ENCODE measurements around the gene WNT1. TPM values are rescaled to one million over a fixed set of nuclear protein-coding genes. Genes with fewer than 3 reads are reported as not detected.

The WNT1 gene
- total and polyA plus RNA-seq, 2 donors (not counting 1 experiment from before 2014, with no cell fraction given), result not detected

- no peak for DNase-seq (ENCODE audit: low read depth in 2 of 2)
- H3K27ac ChIP-seq (ENCODE audit: insufficient read depth, low read length), result no peak overlapping the region
- H3K4me2 ChIP-seq (ENCODE audit: extremely low read depth, insufficient read depth, low read length), result no peak overlapping the region
Measured at GRCh38 chr12:48961331-48961730, 16.8 kb upstream of the WNT1 start.

GRCh38 chr12:48961801-48962200 is 16.3 kb upstream of the WNT1 start:
- peaks cover 23% of the 10 kb centered on the region for H3K27me3 ChIP-seq (ENCODE audit: control insufficient read depth, insufficient read depth, low read length)
- no peak for DNase-seq (ENCODE audit: low read depth in 2 of 2)
- H3K27ac ChIP-seq (ENCODE audit: insufficient read depth, low read length), result no peak overlapping the region
- peaks cover 5% of the 10 kb centered on the region for H3K79me2 ChIP-seq (ENCODE audit: control insufficient read depth, insufficient read depth, low read length)
- no peak overlapping the region for H3K4me3 ChIP-seq (replicated peaks in 1 of 4; ENCODE audit: control extremely low read depth in 1 of 4, insufficient read depth in 1 of 4, low read depth in 3 of 4, low read length in 4 of 4)
- no peak overlapping the region for H2AFZ ChIP-seq (ENCODE audit: low read length)
- H3K4me2 ChIP-seq (ENCODE audit: extremely low read depth, insufficient read depth, low read length), result no peak overlapping the region
- TF ChIP-seq CTCF (conservative IDR thresholded peaks at IDR 0.05 in 1 of 2, IDR thresholded peaks at IDR 0.05 in 1 of 2; ENCODE audit: low read depth in 1 of 2, low read length in 2 of 2) (no peak), EZH2 (IDR thresholded peaks at IDR 0.05; ENCODE audit: low read length, missing control alignments) (no peak)
- H3K36me3 ChIP-seq (ENCODE audit: control insufficient read depth, insufficient read depth, low read length), result no peaks in the 10 kb centered on the region
- H4K20me1 ChIP-seq (ENCODE audit: control insufficient read depth, extremely low read depth, insufficient read depth, low read length), result no peaks in the 10 kb centered on the region
- H3K4me1 ChIP-seq (ENCODE audit: control insufficient read depth, extremely low read depth, insufficient read depth, low read length), result peaks cover 5% of the 10 kb centered on the region
- no peaks in the 10 kb centered on the region for H3K9me3 ChIP-seq (ENCODE audit: control insufficient read depth, insufficient read depth, low read depth, low read length)
- H3K9ac ChIP-seq (ENCODE audit: insufficient read depth, low read length), result no peak overlapping the region

More at GRCh38 chr12:48961331-48961730, 16.8 kb upstream of the WNT1 start:
- Histone ChIP-seq H3K9me3 (ENCODE audit: control insufficient read depth, insufficient read depth, low read depth, low read length) (no peaks in the 10 kb centered on the region), H3K9ac (ENCODE audit: insufficient read depth, low read length) (no peak overlapping the region), H3K4me3 (replicated peaks in 1 of 4; ENCODE audit: control extremely low read depth in 1 of 4, insufficient read depth in 1 of 4, low read depth in 3 of 4, low read length in 4 of 4) (no peak overlapping the region), H3K79me2 (ENCODE audit: control insufficient read depth, insufficient read depth, low read length) (peaks cover 8% of the 10 kb centered on the region), H3K36me3 (ENCODE audit: control insufficient read depth, insufficient read depth, low read length) (no peaks in the 10 kb centered on the region), H3K27me3 (ENCODE audit: control insufficient read depth, insufficient read depth, low read length) (peaks cover 19% of the 10 kb centered on the region), H3K4me1 (ENCODE audit: control insufficient read depth, extremely low read depth, insufficient read depth, low read length) (peaks cover 5% of the 10 kb centered on the region), H2AFZ (ENCODE audit: low read length) (no peak overlapping the region), H4K20me1 (ENCODE audit: control insufficient read depth, extremely low read depth, insufficient read depth, low read length) (no peaks in the 10 kb centered on the region)
- TF ChIP-seq CTCF (conservative IDR thresholded peaks at IDR 0.05 in 1 of 2, IDR thresholded peaks at IDR 0.05 in 1 of 2; ENCODE audit: low read depth in 1 of 2, low read length in 2 of 2), result no peak
- no peak for TF ChIP-seq EZH2 (IDR thresholded peaks at IDR 0.05; ENCODE audit: low read length, missing control alignments)

GRCh38 chr12:48965298-48965838 is 12.8 kb upstream of the WNT1 start:
- DNase-seq (ENCODE audit: low read depth in 2 of 2), result peak in 1 of 2 donors; percentile 59
- H3K27ac ChIP-seq (ENCODE audit: insufficient read depth, low read length), result no peak overlapping the region
- H3K4me2 ChIP-seq (ENCODE audit: extremely low read depth, insufficient read depth, low read length), result no peak overlapping the region
- TF ChIP-seq EZH2 (IDR thresholded peaks at IDR 0.05; ENCODE audit: low read length, missing control alignments) (no peak), CTCF (conservative IDR thresholded peaks at IDR 0.05 in 1 of 2, IDR thresholded peaks at IDR 0.05 in 1 of 2; ENCODE audit: low read depth in 1 of 2, low read length in 2 of 2) (peak; percentile 45 to 65)
- peaks cover 44% of the 10 kb centered on the region for H3K27me3 ChIP-seq (ENCODE audit: control insufficient read depth, insufficient read depth, low read length)
- H3K36me3 ChIP-seq (ENCODE audit: control insufficient read depth, insufficient read depth, low read length), result no peaks in the 10 kb centered on the region
- H3K9ac ChIP-seq (ENCODE audit: insufficient read depth, low read length), result no peak overlapping the region
- H3K4me3 ChIP-seq (replicated peaks in 1 of 4; ENCODE audit: control extremely low read depth in 1 of 4, insufficient read depth in 1 of 4, low read depth in 3 of 4, low read length in 4 of 4), result no peak overlapping the region
- H2AFZ ChIP-seq (ENCODE audit: low read length), result no peak overlapping the region
- no peaks in the 10 kb centered on the region for H3K79me2 ChIP-seq (ENCODE audit: control insufficient read depth, insufficient read depth, low read length)
- H3K9me3 ChIP-seq (ENCODE audit: control insufficient read depth, insufficient read depth, low read depth, low read length), result no peaks in the 10 kb centered on the region
- H4K20me1 ChIP-seq (ENCODE audit: control insufficient read depth, extremely low read depth, insufficient read depth, low read length), result no peaks in the 10 kb centered on the region
- H3K4me1 ChIP-seq (ENCODE audit: control insufficient read depth, extremely low read depth, insufficient read depth, low read length), result peaks cover 2% of the 10 kb centered on the region

All from fibroblast of lung (primary cell).